Activated CD8-positive, alpha-beta T cell treated with anti-CD3 and anti-CD28 coated beads, Interleukin-2, amount 10 ng/mL, durations not matched to agents 7 days and 5 days (primary cell): ENCODE results near the gene VIPR2. TPM values are rescaled to one million over a fixed set of nuclear protein-coding genes. Genes with fewer than 3 reads are reported as not detected.
"Not testable (repeated sequence)": the region's sequence is repeated elsewhere in the genome, so short reads cannot be mapped to it uniquely, and the experiment has no call there.

Experiments
- ATAC-seq: fragments of 150-1000 bp; cut with Tn5 transposase; one replicate; pipeline ENCODE4 v1.10.0; 2021; ENCODE audit warnings: moderate library complexity
- CTCF ChIA-PET: fragments of 350-600 bp; sonication (Branson Sonifier 250); formaldehyde crosslinking; loops from one replicate; lab custom pipeline; 2021; ENCODE audit warnings: antibody characterized with exemption; lab: Charles Lee
- POLR2A ChIA-PET: fragments of 350-600 bp; sonication (Branson Sonifier 250); formaldehyde crosslinking; loops from one replicate; lab custom pipeline; 2021; ENCODE audit warnings: antibody characterized with exemption; lab: Charles Lee
- DNase-seq: peaks from one replicate; pipeline ENCODE4 v3.0.0-alpha.2; 2020
- H3K27ac Mint-ChIP-seq: one replicate; pipeline ENCODE4 v1.8.0; 2021; ENCODE audit warnings: mild to moderate bottlenecking, mixed read lengths
- H3K27me3 Mint-ChIP-seq: one replicate; pipeline ENCODE4 v1.8.0; 2021; ENCODE audit warnings: low read depth, mixed read lengths
- H3K36me3 Mint-ChIP-seq: one replicate; pipeline ENCODE4 v1.8.0; 2021; ENCODE audit warnings: low read depth, mixed read lengths
- H3K4me1 Mint-ChIP-seq: one replicate; pipeline ENCODE4 v1.8.0; 2021; ENCODE audit warnings: low read depth, mixed read lengths
- H3K4me3 Mint-ChIP-seq: one replicate; pipeline ENCODE4 v1.8.0; 2021; ENCODE audit warnings: mild to moderate bottlenecking, mixed read lengths
- H3K9me3 Mint-ChIP-seq: one replicate; pipeline ENCODE4 v1.8.0; 2022; ENCODE audit warnings: mixed read lengths; ENCODE audit not compliant: insufficient read depth
- total RNA-seq, 2 experiments: library from RNA; stranded (reverse); gene quantifications; one replicate each; pipeline ENCODE4 v1.2.3, GENCODE V29; 2021

The VIPR2 gene
- total RNA-seq, 2 experiments from 2014 or later = not detected

GRCh38 chr7:158994687-158995086 lies 150.0 kb downstream of the VIPR2 start:
- no peaks in the 10 kb centered on the region for H3K4me1 Mint-ChIP-seq
- ChIA-PET CTCF (interaction anchor here (4.3 kb wide), 1 partner anchor 17 kb away, joined by 16 read pairs; no protein-coding TSS in a partner anchor), POLR2A (no interaction called here)

DNA sequence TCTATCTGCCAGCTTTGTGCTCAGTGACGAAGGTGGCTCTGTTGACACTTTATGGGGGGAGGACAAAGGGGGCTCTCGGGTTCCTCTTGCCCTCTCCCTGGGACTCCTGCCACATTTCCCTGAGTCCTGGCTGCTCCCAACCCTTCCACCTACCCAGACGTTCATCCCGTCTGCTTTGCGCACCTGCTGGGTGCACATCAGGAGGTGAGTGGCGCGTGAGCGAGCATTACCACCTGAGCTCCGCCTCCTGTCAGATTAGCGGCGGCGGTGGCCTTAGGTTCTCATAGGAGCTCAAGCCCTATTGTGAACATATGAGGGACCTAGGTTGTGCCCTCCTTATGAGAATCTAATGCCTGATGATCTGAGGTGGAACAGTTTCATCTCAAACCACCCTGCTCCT lies 151.1 kb downstream of the VIPR2 start:
- CTCF ChIA-PET = interaction anchor here (1.3 to 4.3 kb wide), 3 partner anchors 8 to 20 kb away, joined by 3 to 16 read pairs (median 3); no protein-coding TSS in a partner anchor
- H3K4me1 Mint-ChIP-seq = no peaks in the 10 kb centered on the region

More at GRCh38 chr7:158994687-158995086, 150.0 kb downstream of the VIPR2 start:
- Mint-ChIP-seq H3K27me3 (peaks cover 27% of the 10 kb centered on the region), H3K27ac (no peak overlapping the region), H3K9me3 (no peaks in the 10 kb centered on the region), H3K4me3 (no peak overlapping the region), H3K36me3 (no peaks in the 10 kb centered on the region)
- ATAC-seq = no peak
- DNase-seq = no peak

DNA sequence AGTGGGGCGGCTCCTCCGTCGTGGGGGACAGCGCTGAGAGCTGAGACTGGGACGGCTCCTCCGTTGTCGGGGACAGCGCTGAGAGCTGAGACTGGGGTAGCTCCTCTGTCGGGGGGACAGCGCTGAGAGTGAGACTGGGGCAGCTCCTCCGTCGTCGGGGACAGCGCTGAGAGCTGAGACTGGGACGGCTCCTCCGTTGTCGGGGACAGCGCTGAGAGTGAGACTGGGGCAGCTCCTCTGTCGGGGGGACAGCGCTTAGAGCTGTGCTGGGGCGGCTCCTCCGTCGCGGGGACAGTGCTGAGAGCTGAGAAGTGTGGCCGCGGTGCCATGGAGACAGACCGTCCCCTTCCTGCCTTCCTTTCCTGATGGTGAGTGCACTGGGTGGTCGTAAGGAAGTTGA lies 151.9 kb downstream of the VIPR2 start:
- Mint-ChIP-seq H3K27ac (no peak overlapping the region), H3K27me3 (peaks cover 27% of the 10 kb centered on the region), H3K4me1 (no peaks in the 10 kb centered on the region), H3K9me3 (no peaks in the 10 kb centered on the region), H3K4me3 (no peak overlapping the region), H3K36me3 (no peaks in the 10 kb centered on the region)
- no peak for ATAC-seq
- ChIA-PET POLR2A (no interaction called here), CTCF (interaction anchor here (1.3 to 4.3 kb wide), 3 partner anchors 9 to 20 kb away, joined by 3 to 16 read pairs (median 3); no protein-coding TSS in a partner anchor)
- DNase-seq = no peak

More for the DNA sequence above, 151.1 kb downstream of the VIPR2 start:
- H3K9me3 Mint-ChIP-seq = no peaks in the 10 kb centered on the region
- POLR2A ChIA-PET = no interaction called here
- DNase-seq (no peak), ATAC-seq (no peak)
- H3K27ac Mint-ChIP-seq = no peak overlapping the region
- H3K36me3 Mint-ChIP-seq = no peaks in the 10 kb centered on the region
- no peak overlapping the region for H3K4me3 Mint-ChIP-seq
- H3K27me3 Mint-ChIP-seq = peaks cover 27% of the 10 kb centered on the region

DNA sequence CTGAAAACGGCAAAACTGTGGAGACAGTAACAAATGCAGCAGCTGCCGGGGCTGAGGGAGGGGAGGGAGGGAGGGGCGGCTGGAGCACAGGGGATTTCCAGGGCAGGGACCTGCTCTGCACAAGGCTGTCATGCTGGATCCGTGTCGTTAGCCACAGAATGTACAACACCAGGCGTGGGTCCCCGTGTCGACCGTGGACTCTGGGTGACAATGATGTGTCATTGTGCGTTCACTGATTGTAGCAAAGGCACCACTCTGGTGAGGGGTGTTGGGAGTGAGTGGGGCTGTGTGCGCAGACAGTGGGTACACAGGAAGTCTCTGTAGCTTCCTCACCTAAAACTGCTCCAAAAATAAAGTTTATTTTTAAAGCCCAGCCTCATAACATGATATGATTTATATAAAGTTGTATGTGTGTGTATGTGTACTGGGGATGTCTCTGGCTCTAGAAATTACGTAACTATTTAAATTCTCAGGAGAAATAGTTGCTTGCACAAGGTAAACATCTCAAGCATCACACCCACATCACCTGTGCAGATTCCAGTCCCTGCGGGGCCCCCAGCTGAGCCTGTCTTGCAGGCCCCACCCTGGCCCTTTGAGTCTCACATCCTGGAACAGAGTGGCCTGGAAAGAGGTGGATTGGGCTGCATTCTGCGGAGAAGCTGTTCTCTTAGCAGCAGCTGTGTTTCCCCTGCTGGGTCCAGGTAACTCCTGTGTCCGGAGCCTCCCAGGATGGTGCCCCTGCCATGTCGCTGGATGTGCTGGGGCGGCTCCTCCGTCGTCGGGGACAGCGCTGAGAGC lies 152.6 kb downstream of the VIPR2 start:
- H3K27ac Mint-ChIP-seq = no peak overlapping the region
- no peaks in the 10 kb centered on the region for H3K9me3 Mint-ChIP-seq
- peaks cover 27% of the 10 kb centered on the region for H3K27me3 Mint-ChIP-seq

GRCh38 chr7:158988996-158989395 lies 155.7 kb downstream of the VIPR2 start:
- Mint-ChIP-seq H3K4me3 (no peak overlapping the region), H3K27ac (no peak overlapping the region), H3K36me3 (peaks cover 4% of the 10 kb centered on the region), H3K4me1 (no peaks in the 10 kb centered on the region), H3K9me3 (peaks cover 6% of the 10 kb centered on the region), H3K27me3 (peaks cover 26% of the 10 kb centered on the region)
- CTCF ChIA-PET = no interaction called here
- ATAC-seq (no peak), DNase-seq (no peak)
- POLR2A ChIA-PET = no interaction called here

More for the DNA sequence above, 152.6 kb downstream of the VIPR2 start:
- ATAC-seq (no peak), DNase-seq (no peak)
- Mint-ChIP-seq H3K4me1 (no peaks in the 10 kb centered on the region), H3K36me3 (no peaks in the 10 kb centered on the region), H3K4me3 (no peak overlapping the region)
- ChIA-PET POLR2A (no interaction called here), CTCF (interaction anchor here (1.3 to 4.3 kb wide), 3 partner anchors 10 to 19 kb away, joined by 3 to 16 read pairs (median 3); no protein-coding TSS in a partner anchor)

DNA sequence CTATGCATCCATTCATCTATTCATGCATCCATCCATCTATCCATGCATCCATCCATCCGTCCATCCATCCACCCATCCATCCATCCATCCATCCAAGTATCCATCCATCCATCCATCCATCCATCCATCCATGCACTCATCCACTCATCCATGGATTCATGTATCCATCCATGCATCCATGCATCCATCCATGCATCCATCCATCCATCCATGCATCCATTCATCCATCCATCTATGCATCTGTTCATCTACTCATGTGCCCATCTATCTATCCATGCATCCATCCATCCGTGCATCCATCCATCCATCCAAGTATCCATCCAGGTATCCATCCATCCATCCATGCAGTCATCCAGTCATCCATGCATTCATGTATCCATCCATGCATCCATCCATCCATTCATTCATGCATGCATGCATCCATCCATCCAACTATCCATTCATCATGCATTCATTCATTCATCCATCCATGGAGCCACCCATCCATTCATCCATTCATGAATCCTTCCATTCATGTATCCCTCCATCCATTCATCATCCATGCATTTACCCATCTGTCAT lies 156.3 kb downstream of the VIPR2 start:
- CTCF ChIA-PET = no interaction called here
- ATAC-seq = no peak
- H3K27me3 Mint-ChIP-seq = peaks cover 22% of the 10 kb centered on the region

GRCh38 chr7:158987691-158988090 lies 157.0 kb downstream of the VIPR2 start:
- H3K27ac Mint-ChIP-seq = no peak overlapping the region
- H3K36me3 Mint-ChIP-seq = peaks cover 4% of the 10 kb centered on the region
- H3K4me3 Mint-ChIP-seq = no peak overlapping the region
- ChIA-PET CTCF (no interaction called here), POLR2A (no interaction called here)
- DNase-seq = no peak
- no peaks in the 10 kb centered on the region for H3K4me1 Mint-ChIP-seq
- H3K27me3 Mint-ChIP-seq = peaks cover 15% of the 10 kb centered on the region
- peaks cover 12% of the 10 kb centered on the region for H3K9me3 Mint-ChIP-seq
- ATAC-seq = no peak

More for the DNA sequence above, 156.3 kb downstream of the VIPR2 start:
- H3K27ac Mint-ChIP-seq = no peak overlapping the region
- peaks cover 6% of the 10 kb centered on the region for H3K9me3 Mint-ChIP-seq
- H3K36me3 Mint-ChIP-seq = peaks cover 4% of the 10 kb centered on the region
- DNase-seq = no peak
- H3K4me1 Mint-ChIP-seq = no peaks in the 10 kb centered on the region
- POLR2A ChIA-PET = no interaction called here
- no peak overlapping the region for H3K4me3 Mint-ChIP-seq

DNA sequence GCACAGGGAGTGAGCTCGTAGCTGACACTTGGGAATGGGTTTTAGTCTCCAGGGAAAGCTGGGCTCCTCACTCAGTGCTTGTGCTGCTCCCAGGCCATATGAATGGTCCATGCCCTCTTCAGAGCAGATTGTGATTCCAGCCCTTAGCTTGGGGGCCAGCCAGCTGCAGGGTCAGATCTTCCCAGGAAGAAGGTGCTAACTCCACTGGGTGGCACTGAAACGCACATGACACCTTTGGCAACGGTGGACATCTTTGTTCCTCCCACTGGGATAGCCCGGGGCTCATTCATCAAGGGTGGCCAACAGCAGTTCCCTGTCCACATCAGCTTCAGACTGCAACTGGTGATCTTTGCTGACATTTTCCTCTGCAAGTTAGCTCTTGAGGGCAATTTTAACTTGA lies 159.1 kb downstream of the VIPR2 start:
- Mint-ChIP-seq H3K36me3 (peaks cover 6% of the 10 kb centered on the region), H3K27me3 (peaks cover 2% of the 10 kb centered on the region), H3K4me1 (no peaks in the 10 kb centered on the region), H3K4me3 (no peak overlapping the region), H3K9me3 (peaks cover 25% of the 10 kb centered on the region), H3K27ac (no peak overlapping the region)
- ChIA-PET POLR2A (no interaction called here), CTCF (no interaction called here)
- no peak for ATAC-seq
- DNase-seq = no peak

- H3K27ac Mint-ChIP-seq, H3K27me3 Mint-ChIP-seq, ATAC-seq, H3K4me3 Mint-ChIP-seq, CTCF ChIA-PET, H3K4me1 Mint-ChIP-seq, H3K36me3 Mint-ChIP-seq, DNase-seq: not testable (repeated sequence)
- peaks cover 25% of the 10 kb centered on the region for H3K9me3 Mint-ChIP-seq
- POLR2A ChIA-PET = interaction anchor here (0.5 kb wide), 1 partner anchor 51 kb away, joined by 3 read pairs; no protein-coding TSS in a partner anchor
Measured at GRCh38 chr7:158984007-158984406, 160.7 kb downstream of the VIPR2 start.

- CTCF ChIA-PET = interaction anchor here (1.0 kb wide), 1 partner anchor 22 kb away, joined by 3 read pairs; no protein-coding TSS in a partner anchor
- H3K4me1 Mint-ChIP-seq, DNase-seq, POLR2A ChIA-PET, ATAC-seq, H3K27ac Mint-ChIP-seq, H3K4me3 Mint-ChIP-seq, H3K27me3 Mint-ChIP-seq, H3K36me3 Mint-ChIP-seq: not testable (repeated sequence)
- peaks cover 25% of the 10 kb centered on the region for H3K9me3 Mint-ChIP-seq
Measured at GRCh38 chr7:158982080-158982479, 162.6 kb downstream of the VIPR2 start.

- Mint-ChIP-seq H3K9me3 (peaks cover 24% of the 10 kb centered on the region), H3K4me1 (peaks cover 20% of the 10 kb centered on the region), H3K36me3 (peaks cover 6% of the 10 kb centered on the region), H3K27me3 (no peaks in the 10 kb centered on the region), H3K27ac (no peak overlapping the region), H3K4me3 (no peak overlapping the region)
- ChIA-PET CTCF (no interaction called here), POLR2A (no interaction called here)
- no peak for DNase-seq
- ATAC-seq = no peak
Measured at GRCh38 chr7:158979635-158980351, 164.9 kb downstream of the VIPR2 start.
